Stimulated activated CD4-positive, alpha-beta T cell treated with anti-CD3 and anti-CD28 coated beads, Interleukin-1b, Interleukin-23, amount 100 ng/mL, for 1 hour (primary cell): Measurements from ENCODE around the gene ARHGEF18.

Experiments used
- DNase-seq, 2 donors: peaks; one replicate each; pipeline ENCODE4 v3.0.0-alpha.2; 2020; ENCODE audit warnings: low read depth in 2 of 2

ARHGEF18 gene

DNA sequence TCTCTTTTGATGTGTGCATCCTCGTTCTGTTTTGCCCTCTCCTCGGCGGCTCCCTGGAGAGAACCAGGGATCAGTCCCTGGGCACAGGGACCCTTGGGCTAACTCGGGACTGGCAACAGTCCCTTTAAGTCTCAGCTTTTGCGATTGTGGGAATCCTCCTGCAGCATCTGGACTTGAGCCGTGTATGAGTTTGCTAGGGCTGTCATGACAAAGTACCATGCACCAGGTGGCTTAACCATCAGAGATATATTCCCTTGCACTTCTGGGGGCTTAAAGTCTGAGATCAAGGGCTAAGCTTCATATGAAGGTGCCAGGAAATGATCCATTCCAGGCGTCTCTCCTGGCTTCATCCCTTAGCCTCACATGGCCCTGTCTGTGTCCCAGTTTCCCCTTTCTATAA, 34.5 kb downstream of the ARHGEF18 start:
- DNase-seq = no peak

DNA sequence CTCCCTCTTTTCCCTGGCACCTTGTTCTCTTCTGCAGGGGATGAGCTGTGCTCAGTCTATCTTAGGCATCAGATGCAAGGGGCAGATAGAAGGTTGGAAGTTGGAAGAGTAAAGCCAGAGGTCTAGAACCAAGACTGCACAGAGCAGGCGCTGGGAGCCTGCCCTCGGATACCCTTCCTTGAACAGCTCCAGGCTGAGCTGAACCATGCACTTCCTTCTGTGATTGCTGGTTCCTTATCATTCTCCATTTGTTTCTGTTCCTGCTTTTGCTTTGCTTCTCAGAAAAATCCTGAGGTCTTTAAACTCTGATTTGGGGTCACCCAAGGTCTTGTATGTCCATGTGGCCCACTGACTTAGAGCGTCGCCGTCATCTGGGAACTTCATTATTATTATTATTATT, 36.3 kb downstream of the ARHGEF18 start:
- no peak for DNase-seq

DNA sequence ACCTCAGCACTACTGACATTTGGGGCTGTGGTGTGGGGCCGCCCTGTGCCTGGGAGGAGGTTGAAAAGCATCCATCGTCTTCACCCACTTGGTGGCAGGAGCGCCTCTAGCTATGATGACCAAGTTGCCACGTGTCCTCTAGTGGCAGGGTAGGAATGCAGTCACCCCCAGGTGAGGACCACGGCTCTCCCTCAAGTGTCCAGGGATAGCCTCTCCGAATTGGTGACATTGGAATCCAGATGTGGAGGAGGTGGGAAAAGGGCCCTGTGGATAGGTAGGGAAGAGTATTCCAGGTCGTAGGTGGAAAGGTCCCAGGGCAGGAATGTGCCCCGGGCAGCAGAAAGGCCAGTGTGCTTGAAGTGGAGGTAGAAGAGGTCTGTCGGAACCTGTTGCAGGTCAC, 37.6 kb downstream of the ARHGEF18 start:
- no peak for DNase-seq

DNA sequence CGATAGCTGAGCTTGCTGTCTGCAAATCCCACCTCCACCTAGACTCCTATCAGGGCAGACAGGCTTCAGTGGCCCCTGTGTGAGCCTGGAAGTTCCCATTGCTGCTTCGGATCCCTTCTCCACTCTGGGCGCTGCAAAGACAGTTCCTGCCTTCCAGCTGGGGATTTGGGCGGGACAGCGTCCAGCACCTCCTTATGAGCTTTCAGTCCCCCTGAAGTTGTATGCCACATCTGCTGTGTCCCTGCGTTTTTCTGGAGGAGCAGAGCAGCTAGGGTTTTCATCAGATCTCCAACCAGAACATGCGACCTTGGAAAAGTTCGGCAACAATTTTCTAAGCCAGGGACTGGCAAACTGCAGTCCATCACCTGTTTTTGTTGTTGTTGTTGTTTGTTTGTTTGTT, 38.0 kb downstream of the ARHGEF18 start:
- DNase-seq = no peak

DNA sequence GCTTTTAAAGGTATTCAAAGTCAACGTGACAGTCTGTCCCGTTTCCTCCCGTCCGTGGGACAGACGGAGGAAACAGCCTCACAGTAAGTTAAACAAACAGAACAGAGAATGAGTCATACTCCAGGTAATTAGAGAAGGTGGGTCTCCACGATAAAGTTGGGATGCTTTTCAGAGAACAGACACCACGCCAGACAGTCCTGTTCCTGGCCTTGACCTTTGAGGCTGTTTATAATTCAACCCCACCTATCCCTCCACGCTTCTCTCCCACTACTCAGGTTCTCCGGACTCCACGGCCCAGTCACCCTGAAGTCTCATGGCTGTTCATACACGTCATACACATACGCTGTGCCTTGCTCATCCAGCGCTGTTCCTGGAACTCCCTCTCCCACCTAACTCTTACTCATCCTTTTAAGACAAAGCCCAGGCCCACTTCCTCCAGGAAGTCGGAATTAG, 42.5 kb downstream of the ARHGEF18 start:
- DNase-seq = no peak

DNA sequence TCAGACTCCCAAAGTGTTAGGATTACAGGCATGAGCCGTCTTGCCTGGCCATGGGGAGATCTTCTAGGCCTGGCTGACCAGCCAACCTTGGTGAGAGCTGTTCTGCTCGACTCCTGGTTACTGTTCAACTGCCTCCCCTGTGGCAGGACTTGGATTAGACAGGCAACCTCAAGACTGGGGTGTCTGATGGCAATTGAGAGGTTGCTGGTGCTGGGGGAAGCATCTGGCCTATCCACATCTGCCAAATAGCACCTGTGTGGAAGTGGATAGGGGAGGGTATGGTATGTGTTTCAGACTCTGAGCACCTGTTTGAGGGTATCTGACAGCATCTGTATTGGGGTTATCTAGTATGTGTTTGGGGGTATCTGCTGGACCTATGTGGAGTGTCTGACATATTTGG, 44.7 kb downstream of the ARHGEF18 start:
- DNase-seq = no peak

DNA sequence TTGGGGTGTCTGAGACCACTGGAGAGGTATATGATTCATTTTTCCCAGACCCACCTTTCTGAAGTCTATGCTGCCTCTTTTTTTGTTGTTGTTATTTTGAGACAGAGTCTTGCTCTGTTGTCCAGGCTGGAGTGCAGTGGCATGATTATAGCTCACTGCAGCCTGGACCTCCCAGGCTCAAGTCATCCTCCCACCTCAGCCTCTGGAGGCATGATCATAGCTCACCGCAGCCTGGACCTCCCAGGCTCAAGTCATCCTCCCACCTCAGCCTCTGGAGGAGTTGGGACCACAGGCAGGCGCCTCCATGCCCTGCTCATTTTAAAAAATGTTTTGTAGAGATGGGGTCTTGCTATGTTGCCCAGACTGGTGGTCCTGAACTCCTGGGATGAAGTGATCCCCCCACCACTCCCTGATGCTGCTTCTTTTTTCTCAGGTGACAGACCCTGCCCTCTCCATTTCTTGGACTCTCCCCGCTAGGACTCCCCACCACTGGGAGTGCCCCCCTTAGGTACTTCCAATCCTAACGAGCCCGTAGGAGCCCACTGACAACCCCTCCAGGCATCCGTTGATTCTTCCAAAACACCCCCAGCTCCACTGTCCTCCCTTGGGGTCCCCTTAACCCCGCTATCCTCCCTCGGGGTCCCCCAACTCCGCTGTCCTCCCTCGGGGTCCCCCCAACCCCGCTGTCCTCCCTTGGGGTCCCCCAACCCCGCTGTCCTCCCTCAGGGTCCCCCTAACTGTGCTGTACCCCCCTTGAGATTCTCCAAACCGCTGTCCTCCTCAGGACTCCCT, 45.4 kb downstream of the ARHGEF18 start:
- no peak for DNase-seq

DNA sequence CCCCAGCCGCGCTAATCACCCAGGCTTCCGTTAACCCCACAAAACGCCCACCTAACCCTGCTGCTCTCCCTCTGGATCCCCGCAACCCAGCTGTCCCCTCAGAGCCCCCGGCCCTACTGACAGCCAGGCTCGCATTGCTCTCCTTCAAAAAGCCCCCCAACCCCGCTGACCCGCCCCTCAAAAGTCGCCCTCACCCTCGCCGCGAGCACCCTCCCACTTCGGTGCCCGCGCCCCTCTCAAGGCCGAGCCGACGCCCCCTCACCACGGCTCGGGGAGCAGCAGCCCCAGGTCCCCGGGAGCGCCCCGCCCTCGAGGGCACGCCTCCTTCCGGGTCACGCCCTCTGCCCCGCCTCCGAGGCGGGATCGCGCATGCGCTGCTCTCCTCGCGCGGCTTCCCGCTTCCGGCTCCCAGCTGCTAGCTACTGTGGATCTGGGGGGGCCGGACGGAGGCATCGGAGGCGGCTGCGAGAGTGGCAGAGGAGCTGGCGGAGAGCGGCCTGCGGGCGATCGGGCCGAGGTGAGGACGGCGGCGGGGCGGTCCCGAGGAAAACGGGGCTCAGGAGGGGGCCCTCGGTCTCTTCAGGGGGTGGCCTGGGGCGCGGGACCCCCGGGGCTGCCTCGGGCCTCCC, 46.1 kb downstream of the ARHGEF18 start:
- peak; percentile 77 to 83 for DNase-seq

DNA sequence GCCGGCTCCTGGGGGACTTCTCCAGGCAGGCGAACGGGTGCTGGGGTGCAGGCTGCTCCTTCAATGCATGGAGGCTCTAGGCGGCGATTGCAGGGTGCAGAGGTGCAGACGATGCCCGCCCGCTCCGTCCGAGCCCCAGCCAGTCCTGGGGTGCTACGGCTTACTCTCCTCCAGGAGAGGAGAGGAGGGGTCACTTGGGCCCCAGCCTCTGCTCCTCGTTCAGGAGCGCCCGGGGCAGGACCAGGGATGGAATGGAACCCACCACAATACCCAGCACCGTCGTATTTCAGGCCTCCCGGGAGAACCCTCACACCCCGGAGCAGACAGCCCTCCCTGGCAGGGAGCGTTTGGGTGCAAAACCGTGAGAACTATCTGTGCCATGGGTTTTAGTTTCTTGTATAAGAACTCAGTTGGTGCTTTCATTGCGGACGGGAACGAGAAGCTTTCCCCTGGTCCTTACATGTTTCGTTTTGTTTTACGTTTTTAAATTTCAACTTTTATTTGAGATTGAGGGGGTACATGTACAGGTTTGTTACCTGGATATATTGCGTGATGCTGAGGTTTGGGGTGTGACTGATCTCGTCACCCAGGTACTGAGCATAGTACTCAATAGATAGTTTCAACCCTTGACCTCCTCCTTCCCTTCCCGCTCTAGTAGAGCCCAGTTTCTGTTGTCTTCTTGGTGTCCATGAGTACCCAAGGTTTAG, 46.8 kb downstream of the ARHGEF18 start:
- DNase-seq = no peak

DNA sequence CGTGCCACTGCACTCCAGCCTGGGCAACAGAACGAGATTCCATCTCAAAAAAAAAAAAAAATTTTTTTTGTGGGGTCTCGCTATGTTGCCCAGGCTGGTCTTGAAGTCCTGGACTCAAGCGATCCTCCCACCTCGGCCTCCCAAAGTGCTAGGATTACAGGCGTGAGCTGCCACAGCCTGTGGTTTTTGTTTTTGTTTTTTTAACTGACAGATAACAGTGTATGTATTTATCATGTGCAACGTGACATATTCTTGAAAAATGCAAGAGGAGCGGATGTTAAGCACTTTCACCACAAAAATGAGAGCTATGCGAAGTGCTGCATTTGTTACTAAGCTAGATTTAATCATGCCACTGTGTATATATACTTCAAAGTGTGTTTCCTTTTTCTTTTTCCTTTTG, 49.0 kb downstream of the ARHGEF18 start:
- no peak for DNase-seq
